PC-9 (cell line): ENCODE measurements around the gene PRKCA. TPM values are rescaled to one million over a fixed set of nuclear protein-coding genes. Genes with fewer than 3 reads are reported as not detected.

Experiments used
- BruUV-seq: library from RNA; stranded (reverse); fragments of 400-500 nt; replicated peaks from 2 replicates; lab custom pipeline; 2021; lab: Mats Ljungman, UMichigan
- CTCF ChIA-PET: fragments of 300-600 bp; sonication (Branson Sonifier 250); formaldehyde crosslinking; loops from one replicate; lab custom pipeline; 2022; ENCODE audit warnings: antibody characterized with exemption; lab: Charles Lee
- POLR2A ChIA-PET: fragments of 300-600 bp; sonication (Branson Sonifier 250); formaldehyde crosslinking; loops from one replicate; lab custom pipeline; 2022; ENCODE audit warnings: antibody characterized with exemption; ENCODE audit not compliant: unreplicated experiment; lab: Charles Lee
- DNase-seq, 2 experiments: peaks; one replicate each; pipeline versions ENCODE4 v3.0.0 to v3.0.0-alpha.2; 2015 to 2022; ENCODE audit warnings: mixed read lengths in 1 of 2
- H2AFZ ChIP-seq: fragments of 200-600 bp; sonication (generic); 2 replicates; pipeline ENCODE4 v1.8.1; 2017; ENCODE audit warnings: antibody characterized with exemption
- H3F3A ChIP-seq: fragments of 200-600 bp; sonication (generic); 2 replicates; pipeline ENCODE4 v1.8.1; 2017; ENCODE audit warnings: antibody characterized with exemption, mild to moderate bottlenecking, low read depth; ENCODE audit not compliant: insufficient read depth
- H3K27ac ChIP-seq: fragments of 200-600 bp; sonication (generic); 2 replicates; pipeline ENCODE4 v1.6.1; 2016; ENCODE audit warnings: mixed run types
- H3K27me3 ChIP-seq: fragments of 200-600 bp; sonication (generic); 2 replicates; pipeline ENCODE4 v1.6.1; 2016; ENCODE audit warnings: low read depth, mixed run types; ENCODE audit not compliant: insufficient read depth
- H3K36me3 ChIP-seq: fragments of 200-600 bp; sonication (generic); 2 replicates; pipeline ENCODE4 v1.6.1; 2016; ENCODE audit warnings: low read depth, mixed run types
- H3K4me1 ChIP-seq: fragments of 200-600 bp; sonication (generic); replicated peaks from 2 replicates; pipeline ENCODE4 v1.6.1; 2016; ENCODE audit warnings: mixed run types; ENCODE audit not compliant: insufficient read depth
- H3K4me2 ChIP-seq: fragments of 200-600 bp; sonication (generic); 2 replicates; pipeline ENCODE4 v1.6.1; 2017; ENCODE audit warnings: mixed run types
- H3K4me3 ChIP-seq: fragments of 200-600 bp; sonication (generic); 2 replicates; pipeline ENCODE4 v1.6.1; 2016; ENCODE audit warnings: mixed run types
- H3K79me2 ChIP-seq: fragments of 200-600 bp; sonication (generic); 2 replicates; pipeline ENCODE4 v1.6.1; 2017; ENCODE audit warnings: low read depth, mixed run types
- H3K9me2 ChIP-seq: fragments of 200-600 bp; sonication (generic); 2 replicates; pipeline ENCODE4 v1.8.1; 2017; ENCODE audit warnings: mild to moderate bottlenecking; ENCODE audit not compliant: insufficient read depth
- H3K9me3 ChIP-seq: fragments of 200-600 bp; sonication (generic); 2 replicates; pipeline ENCODE4 v1.8.1; 2016; ENCODE audit warnings: low read depth; ENCODE audit not compliant: insufficient read depth
- H4K20me1 ChIP-seq: fragments of 200-600 bp; sonication (generic); 2 replicates; pipeline ENCODE4 v1.8.1; 2017; ENCODE audit not compliant: insufficient read depth
- EZH2 ChIP-seq: fragments of 200-600 bp; sonication (generic); IDR thresholded peaks from 2 replicates; pipeline ENCODE4 v1.8.0; 2017; ENCODE audit warnings: antibody characterized with exemption, low read depth
- intact Hi-C: fragments of 100-400 bp; cut with micrococcal nuclease; formaldehyde crosslinking; loops from one replicate; pipeline ENCODE4 v1.10.0; 2022; ENCODE audit not compliant: unreplicated experiment
- total RNA-seq: library from RNA; stranded (reverse); gene quantifications from 2 replicates; pipeline ENCODE4 v1.2.3, GENCODE V29; 2021
- TF ChIP-seq, protein P1 (sequence below): fragments of 200-600 bp; sonication (generic); conservative IDR thresholded peaks from 2 replicates; pipeline ENCODE4 v1.6.1; 2017; ENCODE audit warnings: mixed run types, antibody characterized with exemption, mild to moderate bottlenecking, moderate library complexity

PRKCA gene
- total RNA-seq, 1 experiment from 2014 or later = 23.1 TPM

- H3F3A ChIP-seq = no peaks in the 10 kb centered on the region; the same call in 1 of the 2 replicates
- no peak overlapping the region for H2AFZ ChIP-seq
- no TSS peak for BruUV-seq
- H4K20me1 ChIP-seq = no peaks in the 10 kb centered on the region
- no peaks in the 10 kb centered on the region for H3K27me3 ChIP-seq
- ChIA-PET CTCF (no interaction called here), POLR2A (no interaction called here)
- H3K9me2 ChIP-seq = no peaks in the 10 kb centered on the region
- TF ChIP-seq, protein P1, sequence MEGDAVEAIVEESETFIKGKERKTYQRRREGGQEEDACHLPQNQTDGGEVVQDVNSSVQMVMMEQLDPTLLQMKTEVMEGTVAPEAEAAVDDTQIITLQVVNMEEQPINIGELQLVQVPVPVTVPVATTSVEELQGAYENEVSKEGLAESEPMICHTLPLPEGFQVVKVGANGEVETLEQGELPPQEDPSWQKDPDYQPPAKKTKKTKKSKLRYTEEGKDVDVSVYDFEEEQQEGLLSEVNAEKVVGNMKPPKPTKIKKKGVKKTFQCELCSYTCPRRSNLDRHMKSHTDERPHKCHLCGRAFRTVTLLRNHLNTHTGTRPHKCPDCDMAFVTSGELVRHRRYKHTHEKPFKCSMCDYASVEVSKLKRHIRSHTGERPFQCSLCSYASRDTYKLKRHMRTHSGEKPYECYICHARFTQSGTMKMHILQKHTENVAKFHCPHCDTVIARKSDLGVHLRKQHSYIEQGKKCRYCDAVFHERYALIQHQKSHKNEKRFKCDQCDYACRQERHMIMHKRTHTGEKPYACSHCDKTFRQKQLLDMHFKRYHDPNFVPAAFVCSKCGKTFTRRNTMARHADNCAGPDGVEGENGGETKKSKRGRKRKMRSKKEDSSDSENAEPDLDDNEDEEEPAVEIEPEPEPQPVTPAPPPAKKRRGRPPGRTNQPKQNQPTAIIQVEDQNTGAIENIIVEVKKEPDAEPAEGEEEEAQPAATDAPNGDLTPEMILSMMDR = no peak
- no peak for TF ChIP-seq EZH2
- H3K9me3 ChIP-seq = no peaks in the 10 kb centered on the region
- intact Hi-C loops = no loop called here
- 0 out of 2 replicates have a peak, but pooled peaks cover 4% of the 10 kb centered on the region for H3K4me1 ChIP-seq
- DNase-seq = no peak
- H3K4me2 ChIP-seq = no peak overlapping the region
- no peaks in the 10 kb centered on the region for H3K36me3 ChIP-seq
- H3K4me3 ChIP-seq = no peak overlapping the region
- H3K79me2 ChIP-seq = peaks cover 69% of the 10 kb centered on the region
- H3K27ac ChIP-seq = no peak overlapping the region
Measured at GRCh38 chr17:66430846-66431795, 128.7 kb downstream of the PRKCA start.

DNA sequence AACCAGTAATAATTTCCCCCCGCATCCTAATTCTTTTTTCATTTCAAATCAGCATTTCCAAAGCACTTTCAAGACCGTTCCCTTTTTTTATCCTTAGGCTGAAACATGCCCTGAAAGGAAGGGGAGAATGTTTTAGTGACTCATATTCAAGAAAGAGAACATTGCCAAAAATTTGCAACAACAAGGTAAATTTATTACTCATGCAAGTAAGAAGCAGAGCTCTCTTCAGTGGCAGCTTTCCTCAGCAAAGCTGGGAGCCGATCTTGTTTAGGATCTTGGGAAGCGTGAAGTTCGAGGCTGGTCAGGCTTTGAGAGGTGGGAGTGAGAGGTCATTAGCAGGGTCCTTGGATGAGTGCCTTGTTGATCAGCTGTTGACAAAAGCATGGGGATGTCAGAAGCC, 129.5 kb downstream of the PRKCA start:
- no peak overlapping the region for H3K4me3 ChIP-seq
- H2AFZ ChIP-seq = no peak overlapping the region
- no peaks in the 10 kb centered on the region for H4K20me1 ChIP-seq
- H3K27me3 ChIP-seq = no peaks in the 10 kb centered on the region
- POLR2A ChIA-PET = no interaction called here
- intact Hi-C loops = no loop called here
- H3K79me2 ChIP-seq = peaks cover 74% of the 10 kb centered on the region
- no peaks in the 10 kb centered on the region for H3K9me3 ChIP-seq
- no peaks in the 10 kb centered on the region; the same call in 1 of the 2 replicates for H3F3A ChIP-seq
- H3K4me1 ChIP-seq = 0 out of 2 replicates have a peak, but pooled peaks cover 4% of the 10 kb centered on the region
- CTCF ChIA-PET = no interaction called here
- no peak overlapping the region for H3K4me2 ChIP-seq
- no peaks in the 10 kb centered on the region for H3K36me3 ChIP-seq
- no peak overlapping the region for H3K27ac ChIP-seq
- no peak for TF ChIP-seq EZH2
- TF ChIP-seq, protein P1 = no peak
- no TSS peak for BruUV-seq
- DNase-seq = peak in 1 of 2 experiments; percentile 50
- no peaks in the 10 kb centered on the region for H3K9me2 ChIP-seq

DNA sequence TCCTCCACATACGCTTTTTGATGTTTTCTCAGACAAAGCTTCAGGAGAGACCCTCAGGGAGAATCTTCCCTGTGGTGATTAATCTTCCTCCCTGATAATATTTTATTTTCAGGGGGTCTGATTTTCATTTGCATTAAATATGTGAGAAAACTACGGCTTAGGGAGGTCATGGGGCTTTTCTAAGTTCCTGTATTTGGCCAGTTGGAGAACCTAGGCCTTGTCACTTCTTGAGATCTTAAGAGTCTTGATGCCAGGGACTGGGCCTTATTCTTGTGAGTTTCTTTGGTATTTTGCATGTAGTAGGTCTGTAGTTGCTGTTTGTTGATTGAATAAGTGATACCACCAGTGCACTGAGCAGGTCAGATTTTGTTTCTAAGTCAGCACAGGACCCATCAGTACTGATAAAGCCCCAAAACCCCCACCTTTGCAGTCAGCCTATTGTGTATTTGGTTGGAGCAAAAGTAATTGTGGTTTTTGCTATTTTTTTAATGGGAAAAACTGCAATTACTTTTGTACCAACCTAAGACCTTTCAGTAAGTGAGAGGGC, 130.1 kb downstream of the PRKCA start:
- Histone ChIP-seq H3K27ac (no peak overlapping the region), H3K4me1 (0 out of 2 replicates have a peak, but pooled peaks cover 4% of the 10 kb centered on the region), H3K79me2 (peaks cover 70% of the 10 kb centered on the region), H3K27me3 (no peaks in the 10 kb centered on the region), H3K36me3 (no peaks in the 10 kb centered on the region), H3K9me3 (no peaks in the 10 kb centered on the region), H3F3A (no peaks in the 10 kb centered on the region), H4K20me1 (no peaks in the 10 kb centered on the region), H3K9me2 (no peaks in the 10 kb centered on the region), H3K4me2 (no peak overlapping the region), H3K4me3 (no peak overlapping the region), H2AFZ (no peak overlapping the region)
- BruUV-seq = no TSS peak
- DNase-seq = no peak
- intact Hi-C loops = no loop called here
- POLR2A ChIA-PET = no interaction called here
- TF ChIP-seq, protein P1 = no peak
- TF ChIP-seq EZH2 = no peak
- CTCF ChIA-PET = no interaction called here
